Psoas muscle (tissue), 8 donors: ENCODE results near the gene NDUFA8. TPM values are rescaled to one million over a fixed set of nuclear protein-coding genes. Genes with fewer than 3 reads are reported as not detected.

Source experiments
- ATAC-seq, 4 donors: fragments of 200-7000 bp; cut with Tn5 transposase; one replicate each; pipeline ENCODE4 v1.9.1; 2020; ENCODE audit warnings: moderate library complexity in 3 of 4, mild to moderate bottlenecking in 2 of 4
- DNase-seq, 2 donors: peaks; one replicate each; pipeline ENCODE4 v3.0.0-alpha.2; 2020
- H3K27ac ChIP-seq: fragments of 200-600 bp; one replicate; pipeline ENCODE4 v1.8.0; 2022
- H3K27me3 ChIP-seq, 3 donors: fragments of 200-600 bp in 1 of 3; one replicate each; pipeline versions ENCODE4 v1.6.1 to v1.8.0; 2013 to 2022; ENCODE audit warnings: low read length in 2 of 3, mild to moderate bottlenecking in 2 of 3, moderate library complexity in 1 of 3; ENCODE audit not compliant: insufficient read depth in 3 of 3
- H3K36me3 ChIP-seq, 2 donors: fragments of 200-600 bp in 1 of 2; one replicate each; pipeline versions ENCODE4 v1.6.1 to v1.8.0; 2013 to 2022; ENCODE audit warnings: low read depth in 1 of 2, mild to moderate bottlenecking in 1 of 2, moderate library complexity in 1 of 2; ENCODE audit not compliant: insufficient read depth in 1 of 2
- H3K4me1 ChIP-seq: fragments of 200-600 bp; one replicate; pipeline ENCODE4 v1.8.0; 2022
- H3K4me3 ChIP-seq: fragments of 200-600 bp; one replicate; pipeline ENCODE4 v1.8.0; 2022; ENCODE audit warnings: mild to moderate bottlenecking
- H3K9me3 ChIP-seq: fragments of 200-600 bp; one replicate; pipeline ENCODE4 v1.8.0; 2022
- CTCF ChIP-seq: fragments of 200-600 bp; IDR thresholded peaks from one replicate; pipeline ENCODE4 v1.8.0; 2022; ENCODE audit warnings: antibody characterized with exemption
- WGBS, 3 donors: extraction: QIAGEN DNeasy Blood & Tissue Kit; methylation state at CpG; one replicate each; pipeline versions ENCODE4 v1.1.6 to v1.1.7; 2013; 5-methylcytosine and 5-hydroxymethylcytosine counted together
- intact Hi-C, 2 donors: fragments of 100-400 bp; cut with DNase I; formaldehyde crosslinking; loops; one replicate each; pipeline versions ENCODE4 v1.11.0 to v1.14.2; 2022
- polyA plus RNA-seq, 3 donors: library from polyadenylated mRNA; stranded (reverse); fragments of 200-250 nt; gene quantifications; one replicate each; pipeline ENCODE4 v1.2.3, GENCODE V29; 2013
- total RNA-seq, 4 donors: library from RNA; stranded (reverse); fragmentation: NEBNext Ultra II Directional in 2 of 4; extraction: Animal tissue kit (Norgen Biotek cat#: 25700) in 2 of 4; gene quantifications; one replicate each; pipeline versions ENCODE4 v1.2.1 to v1.2.4, GENCODE V29; 2021 to 2023
- donor health status: healthy with polysubstance abuse.
- donor health status: DM: no; HTN: no; CAD: no; lungs with moderate emphysema.
- donor health status: Bipolar disorder and iron deficiency.
- donor health status: healthy.
- donor health status: DM: yes; HTN: yes; CAD: no.
- donor health status: DM: no; HTN: no; CAD: no.
- donor health status: DM: no; HTN: no; CAD: no.
- donor health status: DM: yes; HTN: yes; CAD: no.

NDUFA8 gene
- total and polyA plus RNA-seq, 7 donors = 78.9 to 257 (median 148) TPM

GRCh38 chr9:122130837-122131236 lies 28.7 kb downstream of the NDUFA8 start:
- 77 to 80% (median 78%) methylated on average over 4 of the region's 4 CpGs for WGBS, 3 donors

GRCh38 chr9:122129969-122130368 lies 29.6 kb downstream of the NDUFA8 start:
- no peaks in the 10 kb centered on the region for H3K36me3 ChIP-seq
- intact Hi-C loops = loop anchor here (5.0 to 10.0 kb wide), 4 partner anchors 92 to 685 kb away; partner anchors contain the start of gene OR1K1 (in 1 of the 2)
- peaks cover 13% of the 10 kb centered on the region for H3K4me1 ChIP-seq
- no peak overlapping the region for H3K4me3 ChIP-seq
- H3K27me3 ChIP-seq = peaks cover 0 to 13% (median 0%) of the 10 kb centered on the region in 3 donors
- TF ChIP-seq CTCF = no peak
- 94 to 98% (median 94%) methylated on average over 2 of the region's 2 CpGs for WGBS, 3 donors
- DNase-seq (no peak), ATAC-seq (no peak)
- H3K27ac ChIP-seq = no peak overlapping the region
- H3K9me3 ChIP-seq = no peaks in the 10 kb centered on the region

More at GRCh38 chr9:122130837-122131236, 28.7 kb downstream of the NDUFA8 start:
- H3K27ac ChIP-seq = no peak overlapping the region
- DNase-seq = no peak
- no peaks in the 10 kb centered on the region for H3K9me3 ChIP-seq
- H3K27me3 ChIP-seq = peaks cover 0 to 11% (median 0%) of the 10 kb centered on the region in 3 donors
- H3K36me3 ChIP-seq = no peaks in the 10 kb centered on the region
- H3K4me1 ChIP-seq = peaks cover 13% of the 10 kb centered on the region
- ATAC-seq = no peak
- intact Hi-C loops = no loop called here
- H3K4me3 ChIP-seq = no peak overlapping the region
- no peak for TF ChIP-seq CTCF

- WGBS, 3 donors = 78 to 86% (median 78%) methylated on average over 7 of the region's 7 CpGs
- ATAC-seq (no peak), DNase-seq (no peak)
- Histone ChIP-seq H3K27me3 (peaks cover 0 to 13% (median 0%) of the 10 kb centered on the region in 3 donors), H3K27ac (peak overlapping the region; percentile 53), H3K36me3 (no peaks in the 10 kb centered on the region), H3K9me3 (no peaks in the 10 kb centered on the region), H3K4me1 (peaks cover 13% of the 10 kb centered on the region), H3K4me3 (no peak overlapping the region)
- TF ChIP-seq CTCF = no peak
- intact Hi-C loops = loop anchor here (5.0 to 10.0 kb wide), 4 partner anchors 93 to 686 kb away; partner anchors contain the start of gene OR1K1 (in 1 of the 2)
These were observed 30.6 kb downstream of the NDUFA8 start for GRCh38 chr9:122128969-122129343.

- intact Hi-C loops = loop anchor here (5.0 to 10.0 kb wide), 4 partner anchors 94 to 687 kb away; partner anchors contain the start of gene OR1K1 (in 1 of the 2)
- WGBS, 3 donors = 67 to 71% (median 70%) methylated on average over 23 to 24 of the region's 24 CpGs
- H3K27ac ChIP-seq = peak overlapping the region; percentile 53
- no peak overlapping the region for H3K4me3 ChIP-seq
- no peaks in the 10 kb centered on the region for H3K9me3 ChIP-seq
- DNase-seq = peak; percentile 36 to 66
- no peaks in the 10 kb centered on the region for H3K36me3 ChIP-seq
- peaks cover 13% of the 10 kb centered on the region for H3K4me1 ChIP-seq
- peaks cover 0 to 13% (median 0%) of the 10 kb centered on the region in 3 donors for H3K27me3 ChIP-seq
- peak in 1 of 4 donors; percentile 16 for ATAC-seq
- no peak for TF ChIP-seq CTCF
These were observed 31.3 kb downstream of the NDUFA8 start for GRCh38 chr9:122128007-122128968.
